ENCODE measurements around the gene CRP. TPM values are rescaled to one million over a fixed set of nuclear protein-coding genes. Genes with fewer than 3 reads are reported as not detected.

CRP gene
- total RNA-seq, 4 donors from 2014 or later = 13.2 TPM; not detected in 3

Other genes starting within 250 kb of the CRP start
- gene OR10J5, start 178.6 kb downstream of the CRP start, total RNA-seq = not detected
- 1 to 10 TPM in 1 of 4 donors, not detected in 3; 1.3 TPM for gene APCS, start 126.8 kb downstream of the CRP start, total RNA-seq
- gene DUSP23, start 66.4 kb upstream of the CRP start, total RNA-seq = 10 to 100 TPM; 39.6 to 89.6 (median 75.0) TPM
- gene FCRL6, start 87.8 kb upstream of the CRP start, total RNA-seq = under 1 TPM in 1 of 4 donors, not detected in 3; 0.49 TPM
- gene SLAMF8, start 112.3 kb upstream of the CRP start, total RNA-seq = 1 to 10 TPM; 2.7 to 5.5 (median 3.9) TPM
- gene VSIG8, start 148.1 kb upstream of the CRP start, total RNA-seq = 10 to 100 TPM; 18.1 to 62.2 (median 25.7) TPM
- 1 to 10 TPM in 3 of 4 donors, under 1 TPM in 1; 0.78 to 2.1 (median 1.6) TPM for gene CFAP45, start 185.6 kb upstream of the CRP start, total RNA-seq
- gene TAGLN2, start 210.9 kb upstream of the CRP start, total RNA-seq = 100 to 1,000 TPM; 281 to 427 (median 338) TPM
- gene IGSF9, start 231.0 kb upstream of the CRP start, total RNA-seq = 10 to 100 TPM; 26.1 to 44.1 (median 28.4) TPM
- not detected for gene SLAMF9, start 239.6 kb upstream of the CRP start, total RNA-seq

Measured in suprapubic skin (tissue), 4 donors.